ENCODE results near the gene SHISA2.

SHISA2 gene

DNA sequence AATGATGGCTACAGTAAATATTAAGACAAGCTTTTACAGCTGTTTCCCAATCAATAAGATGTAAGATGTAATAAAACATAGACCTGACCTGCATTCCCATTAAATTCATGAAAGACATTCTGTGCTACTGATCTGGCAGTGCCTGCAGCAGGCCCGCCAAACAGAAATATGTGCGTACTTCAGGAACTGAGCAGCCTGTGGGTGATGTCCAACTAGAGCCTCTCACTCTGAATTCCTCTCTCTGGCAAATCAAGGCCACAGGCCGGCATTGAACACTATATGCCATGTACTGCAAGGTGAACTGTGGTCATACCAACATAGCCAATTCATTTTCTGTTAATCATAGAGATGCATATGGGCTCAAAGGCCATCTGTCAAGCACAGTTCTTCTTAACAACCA lies 17.8 kb downstream of the SHISA2 start:
- no peak overlapping the region for H3K4me3 ChIP-seq (ENCODE audit: low read depth in 1 of 2, low read length in 1 of 2)
- no peaks in the 10 kb centered on the region for H3K36me3 ChIP-seq
- TF ChIP-seq, protein P1, sequence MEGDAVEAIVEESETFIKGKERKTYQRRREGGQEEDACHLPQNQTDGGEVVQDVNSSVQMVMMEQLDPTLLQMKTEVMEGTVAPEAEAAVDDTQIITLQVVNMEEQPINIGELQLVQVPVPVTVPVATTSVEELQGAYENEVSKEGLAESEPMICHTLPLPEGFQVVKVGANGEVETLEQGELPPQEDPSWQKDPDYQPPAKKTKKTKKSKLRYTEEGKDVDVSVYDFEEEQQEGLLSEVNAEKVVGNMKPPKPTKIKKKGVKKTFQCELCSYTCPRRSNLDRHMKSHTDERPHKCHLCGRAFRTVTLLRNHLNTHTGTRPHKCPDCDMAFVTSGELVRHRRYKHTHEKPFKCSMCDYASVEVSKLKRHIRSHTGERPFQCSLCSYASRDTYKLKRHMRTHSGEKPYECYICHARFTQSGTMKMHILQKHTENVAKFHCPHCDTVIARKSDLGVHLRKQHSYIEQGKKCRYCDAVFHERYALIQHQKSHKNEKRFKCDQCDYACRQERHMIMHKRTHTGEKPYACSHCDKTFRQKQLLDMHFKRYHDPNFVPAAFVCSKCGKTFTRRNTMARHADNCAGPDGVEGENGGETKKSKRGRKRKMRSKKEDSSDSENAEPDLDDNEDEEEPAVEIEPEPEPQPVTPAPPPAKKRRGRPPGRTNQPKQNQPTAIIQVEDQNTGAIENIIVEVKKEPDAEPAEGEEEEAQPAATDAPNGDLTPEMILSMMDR (IDR thresholded peaks at IDR 0.05) = no peak
- no peak overlapping the region for H3K27ac ChIP-seq
- no peaks in the 10 kb centered on the region for H3K4me1 ChIP-seq (ENCODE audit: control insufficient read depth in 1 of 2, insufficient read depth in 1 of 2, low read depth in 1 of 2, low read length in 1 of 2)
- no peaks in the 10 kb centered on the region for H3K27me3 ChIP-seq
- H3K9me3 ChIP-seq = no peaks in the 10 kb centered on the region

DNA sequence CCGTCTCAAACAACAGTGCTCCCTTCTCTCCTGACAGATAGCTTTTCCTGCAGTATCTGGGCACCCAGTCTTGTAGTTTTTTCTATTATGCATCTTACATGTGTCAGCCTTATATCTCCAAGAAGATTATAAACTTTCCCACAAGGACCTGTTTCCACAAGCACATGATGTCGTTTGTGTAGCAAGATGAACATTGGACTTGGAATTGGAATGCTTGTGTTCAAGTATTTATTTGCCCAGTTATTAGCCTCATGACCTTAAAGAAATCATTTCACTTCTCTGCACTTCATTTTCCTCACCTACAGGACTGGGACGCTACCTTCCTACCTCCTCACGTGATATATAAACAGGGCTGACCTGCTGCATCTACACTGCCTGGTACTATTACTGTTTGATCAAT lies 21.5 kb downstream of the SHISA2 start:
- Histone ChIP-seq H3K27me3 (no peaks in the 10 kb centered on the region), H3K27ac (no peak overlapping the region), H3K36me3 (no peaks in the 10 kb centered on the region), H3K4me1 (ENCODE audit: control insufficient read depth in 1 of 2, insufficient read depth in 1 of 2, low read depth in 1 of 2, low read length in 1 of 2) (no peaks in the 10 kb centered on the region), H3K4me3 (ENCODE audit: low read depth in 1 of 2, low read length in 1 of 2) (no peak overlapping the region), H3K9me3 (no peaks in the 10 kb centered on the region)
- TF ChIP-seq, protein P1 (IDR thresholded peaks at IDR 0.05) = no peak

DNA sequence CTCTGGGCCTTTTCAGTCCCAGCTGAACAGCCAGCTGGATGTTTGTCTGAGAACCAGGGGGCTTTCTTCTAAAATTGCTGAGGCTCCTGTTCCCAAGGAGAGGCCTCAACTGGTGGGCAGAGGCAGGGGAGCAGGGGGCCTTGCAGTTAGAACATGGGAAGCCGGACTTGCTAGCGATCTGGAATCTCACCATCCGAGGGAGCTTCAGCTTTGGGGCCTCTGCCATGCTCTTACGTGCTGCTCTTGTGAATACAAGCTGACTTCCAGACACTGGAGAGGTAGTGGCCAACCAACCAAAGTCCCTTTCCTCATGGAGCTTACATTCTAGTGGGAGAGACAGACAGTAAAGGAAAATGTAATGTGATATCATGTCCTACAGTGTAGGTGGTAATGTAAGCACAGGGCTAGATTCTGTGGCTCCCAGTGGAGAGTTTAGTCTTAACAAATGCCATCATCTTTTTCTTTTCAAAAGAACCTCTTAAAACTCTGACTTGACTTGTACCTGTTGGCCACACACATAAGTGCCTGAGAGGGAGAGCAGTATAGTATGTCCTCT lies 22.2 kb downstream of the SHISA2 start:
- TF ChIP-seq, protein P1 (IDR thresholded peaks at IDR 0.05) = no peak
- H3K4me1 ChIP-seq (ENCODE audit: control insufficient read depth in 1 of 2, insufficient read depth in 1 of 2, low read depth in 1 of 2, low read length in 1 of 2) = no peaks in the 10 kb centered on the region
- no peak overlapping the region for H3K27ac ChIP-seq
- H3K9me3 ChIP-seq = no peaks in the 10 kb centered on the region
- H3K4me3 ChIP-seq (ENCODE audit: low read depth in 1 of 2, low read length in 1 of 2) = no peak overlapping the region
- H3K36me3 ChIP-seq = no peaks in the 10 kb centered on the region
- peaks cover under 1% of the 10 kb centered on the region for H3K27me3 ChIP-seq

DNA sequence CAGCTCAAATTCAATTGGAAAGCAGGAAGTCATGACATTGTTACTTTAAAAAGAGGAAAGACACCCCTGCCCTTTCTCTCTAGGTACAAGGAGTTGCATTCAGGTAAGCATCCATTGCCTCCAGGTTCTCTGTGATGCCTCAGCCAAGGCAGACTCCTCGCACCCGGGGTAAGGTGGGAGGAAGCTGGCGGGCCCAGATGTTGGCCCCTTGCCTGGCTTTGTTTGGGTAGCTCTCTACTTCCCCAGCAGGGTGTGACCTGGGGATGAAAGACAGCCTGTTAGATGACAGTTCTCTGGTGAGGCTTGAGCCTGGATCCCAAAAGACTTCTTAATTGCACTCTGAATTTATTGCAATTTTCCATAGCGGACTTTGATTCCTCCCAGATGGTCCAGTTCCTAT lies 25.6 kb downstream of the SHISA2 start:
- H3K27me3 ChIP-seq = peaks cover 5% of the 10 kb centered on the region
- no peak overlapping the region for H3K4me3 ChIP-seq (ENCODE audit: low read depth in 1 of 2, low read length in 1 of 2)
- H3K4me1 ChIP-seq (ENCODE audit: control insufficient read depth in 1 of 2, insufficient read depth in 1 of 2, low read depth in 1 of 2, low read length in 1 of 2) = no peaks in the 10 kb centered on the region
- H3K9me3 ChIP-seq = no peaks in the 10 kb centered on the region
- TF ChIP-seq, protein P1 (IDR thresholded peaks at IDR 0.05) = no peak
- no peak overlapping the region for H3K27ac ChIP-seq
- no peaks in the 10 kb centered on the region for H3K36me3 ChIP-seq

DNA sequence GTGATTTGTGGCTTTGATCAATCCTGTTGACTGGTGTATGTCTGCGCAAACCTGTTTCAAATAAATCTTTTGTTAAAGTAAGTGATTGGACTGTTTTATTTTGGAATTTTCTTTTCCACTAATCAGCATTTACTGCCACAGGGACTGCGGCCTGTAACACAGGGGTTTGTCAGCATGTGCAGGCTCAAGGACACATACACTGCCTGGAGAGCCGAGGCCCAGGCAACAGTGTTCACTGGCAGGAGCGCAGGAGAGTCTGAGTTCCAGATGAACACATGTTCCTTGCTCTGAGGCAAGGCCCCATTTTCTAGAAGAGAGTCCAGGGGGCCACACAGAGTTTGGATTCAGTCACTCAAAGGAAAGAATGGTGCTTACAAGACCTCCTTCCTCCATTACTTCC lies 26.0 kb downstream of the SHISA2 start:
- Histone ChIP-seq H3K4me1 (ENCODE audit: control insufficient read depth in 1 of 2, insufficient read depth in 1 of 2, low read depth in 1 of 2, low read length in 1 of 2) (no peaks in the 10 kb centered on the region), H3K9me3 (no peaks in the 10 kb centered on the region), H3K27me3 (peaks cover 5% of the 10 kb centered on the region), H3K27ac (no peak overlapping the region), H3K36me3 (no peaks in the 10 kb centered on the region), H3K4me3 (ENCODE audit: low read depth in 1 of 2, low read length in 1 of 2) (no peak overlapping the region)
- TF ChIP-seq, protein P1 (IDR thresholded peaks at IDR 0.05) = no peak

DNA sequence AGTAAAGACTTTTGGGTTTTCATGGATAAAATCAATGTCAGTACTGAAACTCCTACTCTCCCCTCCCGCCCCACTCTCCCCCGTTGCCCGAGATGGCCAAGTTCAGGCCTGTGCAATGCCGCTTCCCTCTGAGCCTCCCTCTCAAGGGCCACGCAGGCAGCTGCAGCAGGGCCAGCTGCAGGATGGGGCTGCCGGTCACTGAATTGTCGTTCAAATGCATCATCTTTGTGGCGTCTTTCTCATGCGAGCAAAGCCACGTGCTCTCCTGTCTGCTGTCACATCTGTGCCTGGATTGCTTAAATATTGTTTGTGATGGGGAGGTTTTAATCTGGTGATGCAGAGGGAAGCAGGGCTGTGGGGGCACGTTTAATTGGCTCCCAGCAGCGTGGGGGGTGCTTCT lies 26.6 kb downstream of the SHISA2 start:
- Histone ChIP-seq H3K27ac (no peak overlapping the region), H3K36me3 (no peaks in the 10 kb centered on the region), H3K4me3 (ENCODE audit: low read depth in 1 of 2, low read length in 1 of 2) (no peak overlapping the region), H3K4me1 (ENCODE audit: control insufficient read depth in 1 of 2, insufficient read depth in 1 of 2, low read depth in 1 of 2, low read length in 1 of 2) (no peaks in the 10 kb centered on the region), H3K9me3 (no peaks in the 10 kb centered on the region), H3K27me3 (peaks cover 5% of the 10 kb centered on the region)
- TF ChIP-seq, protein P1 (IDR thresholded peaks at IDR 0.05) = no peak
